Measurements from ENCODE around the gene RAB9A.

Gene RAB9A

GRCh38 chrX:13748486-13748885 is 59.6 kb downstream of the RAB9A start:
- Histone ChIP-seq H3K4me3 (ENCODE audit: low read depth, low read length) (no peak overlapping the region), H3K27ac (no peak overlapping the region), H3K36me3 (replicated peaks) (peaks cover 2% of the 10 kb centered on the region), H3K27me3 (replicated peaks) (no peaks in the 10 kb centered on the region)
- DNase-seq = no peak
- no peak for TF ChIP-seq CTCF (IDR thresholded peaks at IDR 0.05; ENCODE audit: low read depth, low read length, missing control alignments)
- in situ Hi-C loops (cut with HindIII; ENCODE audit: low pct_ligation_motif_present, low sequenced_read_pairs) = no loop called here

GRCh38 chrX:13750204-13750603 is 61.3 kb downstream of the RAB9A start:
- peaks cover 2% of the 10 kb centered on the region for H3K36me3 ChIP-seq (replicated peaks)
- no peak overlapping the region for H3K27ac ChIP-seq
- no peaks in the 10 kb centered on the region for H3K27me3 ChIP-seq (replicated peaks)
- peak; percentile 64 for TF ChIP-seq CTCF (IDR thresholded peaks at IDR 0.05; ENCODE audit: low read depth, low read length, missing control alignments)
- peak; percentile 49 for DNase-seq
- no peak overlapping the region for H3K4me3 ChIP-seq (ENCODE audit: low read depth, low read length)
- in situ Hi-C loops (cut with HindIII; ENCODE audit: low pct_ligation_motif_present, low sequenced_read_pairs) = no loop called here

GRCh38 chrX:13750812-13751211 is 61.9 kb downstream of the RAB9A start:
- Histone ChIP-seq H3K36me3 (replicated peaks) (peaks cover 2% of the 10 kb centered on the region), H3K27ac (no peak overlapping the region), H3K27me3 (replicated peaks) (no peaks in the 10 kb centered on the region), H3K4me3 (ENCODE audit: low read depth, low read length) (no peak overlapping the region)
- no peak for TF ChIP-seq CTCF (IDR thresholded peaks at IDR 0.05; ENCODE audit: low read depth, low read length, missing control alignments)
- in situ Hi-C loops (cut with HindIII; ENCODE audit: low pct_ligation_motif_present, low sequenced_read_pairs) = no loop called here
- DNase-seq = no peak

- Histone ChIP-seq H3K4me3 (ENCODE audit: low read depth, low read length) (no peak overlapping the region), H3K36me3 (replicated peaks) (peaks cover 8% of the 10 kb centered on the region), H3K27ac (no peak overlapping the region), H3K27me3 (replicated peaks) (no peaks in the 10 kb centered on the region)
- TF ChIP-seq CTCF (IDR thresholded peaks at IDR 0.05; ENCODE audit: low read depth, low read length, missing control alignments) = no peak
- in situ Hi-C loops (cut with HindIII; ENCODE audit: low pct_ligation_motif_present, low sequenced_read_pairs) = no loop called here
- DNase-seq = no peak
Measured at GRCh38 chrX:13752141-13752540, 63.2 kb downstream of the RAB9A start.

- H3K4me3 ChIP-seq (ENCODE audit: low read depth, low read length) = no peak overlapping the region
- DNase-seq = no peak
- no peaks in the 10 kb centered on the region for H3K27me3 ChIP-seq (replicated peaks)
- in situ Hi-C loops (cut with HindIII; ENCODE audit: low pct_ligation_motif_present, low sequenced_read_pairs) = no loop called here
- H3K27ac ChIP-seq = no peak overlapping the region
- TF ChIP-seq CTCF (IDR thresholded peaks at IDR 0.05; ENCODE audit: low read depth, low read length, missing control alignments) = no peak
- peaks cover 8% of the 10 kb centered on the region for H3K36me3 ChIP-seq (replicated peaks)
Measured at GRCh38 chrX:13752646-13753045, 63.7 kb downstream of the RAB9A start.

- Histone ChIP-seq H3K27me3 (replicated peaks) (no peaks in the 10 kb centered on the region), H3K36me3 (replicated peaks) (peaks cover 14% of the 10 kb centered on the region), H3K27ac (no peak overlapping the region), H3K4me3 (ENCODE audit: low read depth, low read length) (no peak overlapping the region)
- TF ChIP-seq CTCF (IDR thresholded peaks at IDR 0.05; ENCODE audit: low read depth, low read length, missing control alignments) = no peak
- no peak for DNase-seq
- in situ Hi-C loops (cut with HindIII; ENCODE audit: low pct_ligation_motif_present, low sequenced_read_pairs) = no loop called here
Measured at GRCh38 chrX:13754765-13755164, 65.8 kb downstream of the RAB9A start.

All from brain microvascular endothelial cell (primary cell).